GM12878 (cell line): ENCODE measurements around the gene SENP3. TPM values are rescaled to one million over a fixed set of nuclear protein-coding genes. Genes with fewer than 3 reads are reported as not detected.

ENCODE experiments used
- ATAC-seq: fragments of 200-7000 bp; cut with Tn5 transposase; 3 replicates; pipeline ENCODE4 v1.9.1; 2020; ENCODE audit warnings: mild to moderate bottlenecking, moderate library complexity
- BruUV-seq: library from RNA; stranded (reverse); fragments of 400-500 nt; replicated peaks from 2 replicates; lab custom pipeline; 2021; lab: Mats Ljungman, UMichigan
- CTCF ChIA-PET: fragments of 300-600 bp; sonication (Branson Sonifier 250); formaldehyde crosslinking; extraction: SDS; loops from one replicate; lab custom pipeline; 2021; ENCODE audit warnings: inconsistent platforms; lab: Yijun Ruan, JAX
- POLR2A ChIA-PET: fragments of 350-600 bp; formaldehyde crosslinking; extraction: SDS; loops from one replicate; lab custom pipeline; 2021; ENCODE audit warnings: inconsistent platforms; lab: Charles Lee
- RAD21 ChIA-PET: fragments of 300-600 bp; sonication (Branson Sonifier 250); formaldehyde crosslinking; loops from one replicate; lab custom pipeline; 2023; ENCODE audit warnings: antibody characterized with exemption; ENCODE audit not compliant: unreplicated experiment; lab: Charles Lee
- SMC1A ChIA-PET: fragments of 300-600 bp; sonication (Branson Sonifier 250); formaldehyde crosslinking; loops from one replicate; lab custom pipeline; 2023; ENCODE audit not compliant: unreplicated experiment, uncharacterized antibody; lab: Charles Lee
- DNase-seq: peaks from one replicate; pipeline ENCODE4 v3.0.0-alpha.2; 2011; ENCODE audit warnings: low read depth, low spot score
- FAIRE-seq: peaks from 3 replicates; lab custom pipeline; 2011; peaks lifted over from hg19 to GRCh38; lab: Jason Lieb, UNC
- H2AFZ ChIP-seq: 2 replicates; pipeline ENCODE4 v1.6.0; 2011; ENCODE audit warnings: low read depth, low read length, control low read depth; ENCODE audit not compliant: control insufficient read depth
- H3K27ac ChIP-seq: 2 replicates; pipeline ENCODE4 v1.5.1; 2011; ENCODE audit warnings: control low read depth; ENCODE audit not compliant: control insufficient read depth, insufficient read depth
- H3K27me3 ChIP-seq, 2 experiments: replicated peaks in 1 of 2; 2 replicates each; pipeline versions ENCODE4 v1.6.0 to v1.6.1; 2011; ENCODE audit warnings: low read length in 1 of 2; ENCODE audit not compliant: control insufficient read depth in 2 of 2, insufficient read depth in 2 of 2
- H3K36me3 ChIP-seq, 2 experiments: 2 replicates each; pipeline ENCODE4 v1.5.1; 2011; ENCODE audit warnings: low read length in 1 of 2; ENCODE audit not compliant: control insufficient read depth in 2 of 2, insufficient read depth in 2 of 2
- H3K4me1 ChIP-seq: 2 replicates; pipeline ENCODE4 v1.6.1; 2011; ENCODE audit warnings: mild to moderate bottlenecking, low read length, moderate library complexity, mixed read lengths; ENCODE audit not compliant: control insufficient read depth, insufficient read depth
- H3K4me2 ChIP-seq: 2 replicates; pipeline ENCODE4 v1.6.0; 2011; ENCODE audit warnings: control low read depth; ENCODE audit not compliant: control insufficient read depth, insufficient read depth
- H3K4me3 ChIP-seq: fragments of 200-600 bp; sonication (generic); 2 replicates; pipeline ENCODE4 v1.5.1; 2016
- H3K79me2 ChIP-seq: 2 replicates; pipeline ENCODE4 v1.6.0; 2011; ENCODE audit warnings: low read length; ENCODE audit not compliant: control insufficient read depth, insufficient read depth
- H3K9ac ChIP-seq: 2 replicates; pipeline ENCODE4 v1.8.0; 2011; ENCODE audit warnings: low read length, control low read depth, mixed read lengths; ENCODE audit not compliant: control insufficient read depth, insufficient read depth
- H3K9me3 ChIP-seq: replicated peaks from 3 replicates; pipeline ENCODE4 v1.5.1; 2011; ENCODE audit warnings: mild to moderate bottlenecking, low read length; ENCODE audit not compliant: control insufficient read depth, insufficient read depth
- H4K20me1 ChIP-seq: 2 replicates; pipeline ENCODE4 v1.6.0; 2011; ENCODE audit not compliant: control insufficient read depth, insufficient read depth
- JUND ChIP-seq: IDR thresholded peaks from 2 replicates; pipeline ENCODE4 v1.6.1; 2012; ENCODE audit warnings: low read depth, mild to moderate bottlenecking, low read length, improper control_type of control experiment, moderate library complexity
- POLR2AphosphoS2 ChIP-seq: IDR thresholded peaks from 2 replicates; pipeline ENCODE4 v1.6.1; 2011; ENCODE audit warnings: low read depth, mild to moderate bottlenecking, low read length, improper control_type of control experiment, moderate library complexity
- TARDBP ChIP-seq: IDR thresholded peaks from 2 replicates; pipeline ENCODE4 v1.6.1; 2016; ENCODE audit warnings: borderline replicate concordance
- TBL1XR1 ChIP-seq: IDR thresholded peaks from 2 replicates; pipeline ENCODE4 v1.6.1; 2012; ENCODE audit warnings: low read depth, low read length, improper control_type of control experiment
- ZZZ3 ChIP-seq: IDR thresholded peaks from 2 replicates; pipeline ENCODE4 v1.6.1; 2011; ENCODE audit warnings: low read depth; ENCODE audit not compliant: control insufficient read depth, insufficient read length
- WGBS: methylation state at CpG from one replicate; pipeline ENCODE4 v1.1.6; 2016; ENCODE audit warnings: low lambda C conversion rate; ENCODE audit not compliant: insufficient replicate concordance, insufficient coverage; ENCODE audit errors: missing lambda C conversion rate; 5-methylcytosine and 5-hydroxymethylcytosine counted together
- in situ Hi-C: fragments of 300-500 bp; cut with MboI; formaldehyde crosslinking; loops from 9 replicates; pipeline ENCODE4 v1.14.3; 2018; ENCODE audit warnings: mixed read lengths
- intact Hi-C: fragments of 100-400 bp; cut with micrococcal nuclease; formaldehyde crosslinking; loops from one replicate; pipeline ENCODE4 v1.14.2; 2022; ENCODE audit not compliant: unreplicated experiment
- polyA plus RNA-seq, 11 experiments: library from polyadenylated mRNA; depleted of rRNA in 4 of 11; unstranded in 6 of 11; stranded (reverse) in 5 of 11; fragments of >200 nt; fragmentation: Nextera tagmentation in 4 of 11; fragmentation: Illumina TruSeq in 1 of 11; extraction: Ambion mirVana in 4 of 11; extraction: Trizol in 1 of 11; gene quantifications; 1 replicate in 1 of 11; 2 replicates in 10 of 11; pipeline versions ENCODE4 v1.2.1 to v1.2.3, GENCODE V29; 2011 to 2016; ENCODE audit warnings: inconsistent platforms in 2 of 11, missing spikeins in 2 of 11, low read depth in 1 of 11
- total RNA-seq, 4 experiments: library from RNA; depleted of rRNA in 3 of 4; stranded (reverse); fragments of >200 nt in 3 of 4; fragmentation: Illumina TruSeq in 1 of 4; extraction: Trizol in 1 of 4; gene quantifications; 2 replicates each; pipeline versions ENCODE4 v1.2.1 to v1.2.3, GENCODE V29; 2013 to 2021
- TF ChIP-seq, protein P1 (sequence below): IDR thresholded peaks from 2 replicates; pipeline ENCODE4 v1.6.1; 2012; ENCODE audit warnings: improper control_type of control experiment, low read depth, low read length; ENCODE audit not compliant: insufficient replicate concordance
- TF ChIP-seq, protein P2 (sequence below): IDR thresholded peaks from 2 replicates; pipeline ENCODE4 v1.6.1; 2012; ENCODE audit warnings: low read depth, low read length, improper control_type of control experiment
- TF ChIP-seq, protein P3 (sequence below): IDR thresholded peaks from 2 replicates; pipeline ENCODE4 v1.6.1; 2011; ENCODE audit warnings: low read depth, low read length, improper control_type of control experiment, borderline replicate concordance
- TF ChIP-seq, protein P4 (sequence below): fragments of 450-650 bp; IDR thresholded peaks from 2 replicates; pipeline ENCODE4 v1.6.1; 2017; ENCODE audit warnings: low read depth, mild to moderate bottlenecking, moderate library complexity
- TF ChIP-seq, protein P5 (sequence below): IDR thresholded peaks from 2 replicates; pipeline ENCODE4 v1.6.1; 2011; ENCODE audit warnings: borderline replicate concordance, low read depth, mild to moderate bottlenecking, moderate library complexity, low read length; ENCODE audit not compliant: insufficient read depth, poor library complexity, severe bottlenecking

Gene SENP3
- total and polyA plus RNA-seq, 10 of the 15 experiments (the other 5 are each of a cell fraction or from before 2014, with no cell fraction given) = 1.8 to 113 (median 72.3) TPM

DNA sequence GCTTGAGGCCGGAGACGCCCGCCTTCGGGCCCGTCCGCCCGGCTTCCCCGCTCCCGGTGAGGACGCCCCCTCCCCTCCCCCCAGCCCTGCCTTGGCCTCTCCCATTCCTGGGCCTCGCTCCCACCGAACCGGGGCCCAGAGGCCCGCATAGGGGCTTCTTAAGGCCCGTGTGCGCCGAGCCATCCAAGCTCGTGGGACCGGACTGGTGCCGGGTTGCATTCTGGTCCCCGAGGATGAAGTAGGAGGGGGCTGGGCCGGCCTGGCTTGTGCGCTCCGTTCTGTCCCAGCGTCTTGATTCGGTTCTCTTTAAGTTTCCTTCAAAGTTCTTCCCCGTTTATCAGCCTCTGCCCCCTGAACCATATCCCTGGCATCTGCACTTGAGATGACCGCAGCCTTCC is 488 bp downstream of the SENP3 start:
- peak overlapping the region; percentile 64 for H3K27ac ChIP-seq
- ChIA-PET CTCF (interaction anchor here (2.5 to 6.2 kb wide), 5 partner anchors 37 to 168 kb away, joined by 10 to 192 read pairs (median 21); partner anchors contain the start of genes PLSCR3 and ZBTB4), RAD21 (interaction anchor here (2.9 kb wide), 1 partner anchor 125 kb away, joined by 28 read pairs; the partner anchor contains the start of genes TP53 and WRAP53), SMC1A (interaction anchor here (2.2 to 3.2 kb wide), 2 partner anchors 42 to 48 kb away, joined by 11 to 67 read pairs; no protein-coding TSS in a partner anchor), POLR2A (interaction anchor here (0.8 to 2.6 kb wide), 5 partner anchors 10 to 127 kb away, joined by 3 to 12 read pairs (median 3); partner anchors contain the start of genes CD68 and TMEM102)
- FAIRE-seq (no peak), ATAC-seq (peak; percentile 2; the same call in 2 of the 3 replicates), DNase-seq (no peak)
- in situ Hi-C loops = loop anchor here (25.0 kb wide), 1 partner anchor 525 kb away; the partner anchor contains the start of genes SLC16A11 and SLC16A13
- H2AFZ ChIP-seq = peak overlapping the region; percentile 41; the same call in 1 of the 2 replicates
- H4K20me1 ChIP-seq = no peaks in the 10 kb centered on the region
- TSS peak; percentile 36 for BruUV-seq
- intact Hi-C loops = loop anchor here (5.0 kb wide), 1 partner anchor 125 kb away; the partner anchor contains the start of genes FGF11 and TMEM102
- peak overlapping the region; percentile 92 for H3K4me3 ChIP-seq
- H3K9ac ChIP-seq = peak overlapping the region; percentile 83
- H3K4me1 ChIP-seq = peaks cover 37% of the 10 kb centered on the region
- no peaks in the 10 kb centered on the region for H3K9me3 ChIP-seq
- no peaks in the 10 kb centered on the region for H3K27me3 ChIP-seq
- H3K36me3 ChIP-seq = peaks cover 13% of the 10 kb centered on the region in 2 experiments; a peak in 3 of 4 replicates
- WGBS = under 1% methylated on average over 18 of the region's 28 CpGs
- peak overlapping the region; percentile 87 for H3K4me2 ChIP-seq
- peaks cover 34% of the 10 kb centered on the region for H3K79me2 ChIP-seq
- TF ChIP-seq, protein P1, sequence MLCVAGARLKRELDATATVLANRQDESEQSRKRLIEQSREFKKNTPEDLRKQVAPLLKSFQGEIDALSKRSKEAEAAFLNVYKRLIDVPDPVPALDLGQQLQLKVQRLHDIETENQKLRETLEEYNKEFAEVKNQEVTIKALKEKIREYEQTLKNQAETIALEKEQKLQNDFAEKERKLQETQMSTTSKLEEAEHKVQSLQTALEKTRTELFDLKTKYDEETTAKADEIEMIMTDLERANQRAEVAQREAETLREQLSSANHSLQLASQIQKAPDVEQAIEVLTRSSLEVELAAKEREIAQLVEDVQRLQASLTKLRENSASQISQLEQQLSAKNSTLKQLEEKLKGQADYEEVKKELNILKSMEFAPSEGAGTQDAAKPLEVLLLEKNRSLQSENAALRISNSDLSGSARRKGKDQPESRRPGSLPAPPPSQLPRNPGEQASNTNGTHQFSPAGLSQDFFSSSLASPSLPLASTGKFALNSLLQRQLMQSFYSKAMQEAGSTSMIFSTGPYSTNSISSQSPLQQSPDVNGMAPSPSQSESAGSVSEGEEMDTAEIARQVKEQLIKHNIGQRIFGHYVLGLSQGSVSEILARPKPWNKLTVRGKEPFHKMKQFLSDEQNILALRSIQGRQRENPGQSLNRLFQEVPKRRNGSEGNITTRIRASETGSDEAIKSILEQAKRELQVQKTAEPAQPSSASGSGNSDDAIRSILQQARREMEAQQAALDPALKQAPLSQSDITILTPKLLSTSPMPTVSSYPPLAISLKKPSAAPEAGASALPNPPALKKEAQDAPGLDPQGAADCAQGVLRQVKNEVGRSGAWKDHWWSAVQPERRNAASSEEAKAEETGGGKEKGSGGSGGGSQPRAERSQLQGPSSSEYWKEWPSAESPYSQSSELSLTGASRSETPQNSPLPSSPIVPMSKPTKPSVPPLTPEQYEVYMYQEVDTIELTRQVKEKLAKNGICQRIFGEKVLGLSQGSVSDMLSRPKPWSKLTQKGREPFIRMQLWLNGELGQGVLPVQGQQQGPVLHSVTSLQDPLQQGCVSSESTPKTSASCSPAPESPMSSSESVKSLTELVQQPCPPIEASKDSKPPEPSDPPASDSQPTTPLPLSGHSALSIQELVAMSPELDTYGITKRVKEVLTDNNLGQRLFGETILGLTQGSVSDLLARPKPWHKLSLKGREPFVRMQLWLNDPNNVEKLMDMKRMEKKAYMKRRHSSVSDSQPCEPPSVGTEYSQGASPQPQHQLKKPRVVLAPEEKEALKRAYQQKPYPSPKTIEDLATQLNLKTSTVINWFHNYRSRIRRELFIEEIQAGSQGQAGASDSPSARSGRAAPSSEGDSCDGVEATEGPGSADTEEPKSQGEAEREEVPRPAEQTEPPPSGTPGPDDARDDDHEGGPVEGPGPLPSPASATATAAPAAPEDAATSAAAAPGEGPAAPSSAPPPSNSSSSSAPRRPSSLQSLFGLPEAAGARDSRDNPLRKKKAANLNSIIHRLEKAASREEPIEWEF = no peak
- TF ChIP-seq, protein P2, sequence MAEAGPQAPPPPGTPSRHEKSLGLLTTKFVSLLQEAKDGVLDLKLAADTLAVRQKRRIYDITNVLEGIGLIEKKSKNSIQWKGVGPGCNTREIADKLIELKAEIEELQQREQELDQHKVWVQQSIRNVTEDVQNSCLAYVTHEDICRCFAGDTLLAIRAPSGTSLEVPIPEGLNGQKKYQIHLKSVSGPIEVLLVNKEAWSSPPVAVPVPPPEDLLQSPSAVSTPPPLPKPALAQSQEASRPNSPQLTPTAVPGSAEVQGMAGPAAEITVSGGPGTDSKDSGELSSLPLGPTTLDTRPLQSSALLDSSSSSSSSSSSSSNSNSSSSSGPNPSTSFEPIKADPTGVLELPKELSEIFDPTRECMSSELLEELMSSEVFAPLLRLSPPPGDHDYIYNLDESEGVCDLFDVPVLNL = no peak
- TF ChIP-seq TBL1XR1 (no peak), JUND (no peak), TARDBP (no peak), POLR2AphosphoS2 (no peak), ZZZ3 (no peak)
- TF ChIP-seq, protein P3, sequence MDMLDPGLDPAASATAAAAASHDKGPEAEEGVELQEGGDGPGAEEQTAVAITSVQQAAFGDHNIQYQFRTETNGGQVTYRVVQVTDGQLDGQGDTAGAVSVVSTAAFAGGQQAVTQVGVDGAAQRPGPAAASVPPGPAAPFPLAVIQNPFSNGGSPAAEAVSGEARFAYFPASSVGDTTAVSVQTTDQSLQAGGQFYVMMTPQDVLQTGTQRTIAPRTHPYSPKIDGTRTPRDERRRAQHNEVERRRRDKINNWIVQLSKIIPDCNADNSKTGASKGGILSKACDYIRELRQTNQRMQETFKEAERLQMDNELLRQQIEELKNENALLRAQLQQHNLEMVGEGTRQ = no peak
- TF ChIP-seq, protein P4, sequence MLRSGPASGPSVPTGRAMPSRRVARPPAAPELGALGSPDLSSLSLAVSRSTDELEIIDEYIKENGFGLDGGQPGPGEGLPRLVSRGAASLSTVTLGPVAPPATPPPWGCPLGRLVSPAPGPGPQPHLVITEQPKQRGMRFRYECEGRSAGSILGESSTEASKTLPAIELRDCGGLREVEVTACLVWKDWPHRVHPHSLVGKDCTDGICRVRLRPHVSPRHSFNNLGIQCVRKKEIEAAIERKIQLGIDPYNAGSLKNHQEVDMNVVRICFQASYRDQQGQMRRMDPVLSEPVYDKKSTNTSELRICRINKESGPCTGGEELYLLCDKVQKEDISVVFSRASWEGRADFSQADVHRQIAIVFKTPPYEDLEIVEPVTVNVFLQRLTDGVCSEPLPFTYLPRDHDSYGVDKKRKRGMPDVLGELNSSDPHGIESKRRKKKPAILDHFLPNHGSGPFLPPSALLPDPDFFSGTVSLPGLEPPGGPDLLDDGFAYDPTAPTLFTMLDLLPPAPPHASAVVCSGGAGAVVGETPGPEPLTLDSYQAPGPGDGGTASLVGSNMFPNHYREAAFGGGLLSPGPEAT = no peak
- TF ChIP-seq, protein P5, sequence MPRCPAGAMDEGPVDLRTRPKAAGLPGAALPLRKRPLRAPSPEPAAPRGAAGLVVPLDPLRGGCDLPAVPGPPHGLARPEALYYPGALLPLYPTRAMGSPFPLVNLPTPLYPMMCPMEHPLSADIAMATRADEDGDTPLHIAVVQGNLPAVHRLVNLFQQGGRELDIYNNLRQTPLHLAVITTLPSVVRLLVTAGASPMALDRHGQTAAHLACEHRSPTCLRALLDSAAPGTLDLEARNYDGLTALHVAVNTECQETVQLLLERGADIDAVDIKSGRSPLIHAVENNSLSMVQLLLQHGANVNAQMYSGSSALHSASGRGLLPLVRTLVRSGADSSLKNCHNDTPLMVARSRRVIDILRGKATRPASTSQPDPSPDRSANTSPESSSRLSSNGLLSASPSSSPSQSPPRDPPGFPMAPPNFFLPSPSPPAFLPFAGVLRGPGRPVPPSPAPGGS = no peak
